Measurements from ENCODE around the gene ANG. TPM values are rescaled to one million over a fixed set of nuclear protein-coding genes. Genes with fewer than 3 reads are reported as not detected.
A peak's percentile ranks its signal among the peaks of the same experiment; 100 is the strongest.

The ANG gene
- total and polyA plus RNA-seq, 9 of the 15 experiments (the other 6 are each of a cell fraction or from before 2014, with no cell fraction given), result 0.21 to 0.73 (median 0.34) TPM; not detected in 4

DNA sequence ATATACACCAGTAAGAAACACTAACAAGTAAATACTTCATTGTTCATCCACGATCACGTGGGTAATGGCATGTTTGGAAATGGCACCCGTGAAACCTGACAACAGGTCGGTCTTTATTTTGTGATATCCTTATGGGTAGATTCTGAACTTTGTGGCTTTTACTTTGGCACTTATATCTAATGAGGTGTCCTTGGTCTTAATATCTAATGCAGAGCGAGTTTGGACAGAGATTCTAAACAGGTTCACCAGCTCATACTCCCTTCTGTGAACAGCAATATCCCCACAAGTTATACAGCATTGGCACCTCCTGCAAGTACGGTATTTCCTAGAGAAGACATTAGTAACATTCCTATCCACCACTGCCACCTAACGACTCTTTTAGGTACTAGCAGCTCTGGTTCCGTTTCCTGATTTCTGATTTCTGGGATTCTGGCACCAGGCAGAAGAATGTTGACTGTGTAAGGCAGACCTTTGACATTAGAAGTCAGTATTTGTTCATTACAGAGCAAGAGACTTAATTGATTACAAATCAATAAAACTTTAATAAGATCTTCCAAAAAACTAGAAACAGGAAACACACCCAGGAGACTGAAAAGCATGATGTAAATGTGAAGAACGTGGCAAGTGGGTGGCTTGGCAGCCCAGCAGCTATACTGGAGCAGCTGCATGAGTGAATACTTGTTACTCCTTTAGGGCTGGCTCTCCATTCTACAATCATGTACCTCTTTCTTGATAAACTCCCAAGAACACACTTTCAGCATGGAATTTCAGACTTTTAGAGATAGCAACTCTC lies 2.5 kb downstream of the ANG start (continued):
- TF ChIP-seq, protein P1, sequence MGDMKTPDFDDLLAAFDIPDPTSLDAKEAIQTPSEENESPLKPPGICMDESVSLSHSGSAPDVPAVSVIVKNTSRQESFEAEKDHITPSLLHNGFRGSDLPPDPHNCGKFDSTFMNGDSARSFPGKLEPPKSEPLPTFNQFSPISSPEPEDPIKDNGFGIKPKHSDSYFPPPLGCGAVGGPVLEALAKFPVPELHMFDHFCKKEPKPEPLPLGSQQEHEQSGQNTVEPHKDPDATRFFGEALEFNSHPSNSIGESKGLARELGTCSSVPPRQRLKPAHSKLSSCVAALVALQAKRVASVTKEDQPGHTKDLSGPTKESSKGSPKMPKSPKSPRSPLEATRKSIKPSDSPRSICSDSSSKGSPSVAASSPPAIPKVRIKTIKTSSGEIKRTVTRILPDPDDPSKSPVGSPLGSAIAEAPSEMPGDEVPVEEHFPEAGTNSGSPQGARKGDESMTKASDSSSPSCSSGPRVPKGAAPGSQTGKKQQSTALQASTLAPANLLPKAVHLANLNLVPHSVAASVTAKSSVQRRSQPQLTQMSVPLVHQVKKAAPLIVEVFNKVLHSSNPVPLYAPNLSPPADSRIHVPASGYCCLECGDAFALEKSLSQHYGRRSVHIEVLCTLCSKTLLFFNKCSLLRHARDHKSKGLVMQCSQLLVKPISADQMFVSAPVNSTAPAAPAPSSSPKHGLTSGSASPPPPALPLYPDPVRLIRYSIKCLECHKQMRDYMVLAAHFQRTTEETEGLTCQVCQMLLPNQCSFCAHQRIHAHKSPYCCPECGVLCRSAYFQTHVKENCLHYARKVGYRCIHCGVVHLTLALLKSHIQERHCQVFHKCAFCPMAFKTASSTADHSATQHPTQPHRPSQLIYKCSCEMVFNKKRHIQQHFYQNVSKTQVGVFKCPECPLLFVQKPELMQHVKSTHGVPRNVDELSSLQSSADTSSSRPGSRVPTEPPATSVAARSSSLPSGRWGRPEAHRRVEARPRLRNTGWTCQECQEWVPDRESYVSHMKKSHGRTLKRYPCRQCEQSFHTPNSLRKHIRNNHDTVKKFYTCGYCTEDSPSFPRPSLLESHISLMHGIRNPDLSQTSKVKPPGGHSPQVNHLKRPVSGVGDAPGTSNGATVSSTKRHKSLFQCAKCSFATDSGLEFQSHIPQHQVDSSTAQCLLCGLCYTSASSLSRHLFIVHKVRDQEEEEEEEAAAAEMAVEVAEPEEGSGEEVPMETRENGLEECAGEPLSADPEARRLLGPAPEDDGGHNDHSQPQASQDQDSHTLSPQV (IDR thresholded peaks at IDR 0.05), result no peak
- no peak for TF ChIP-seq ZNF76 (CRISPR knock-in tag; IDR thresholded peaks at IDR 0.05; ENCODE audit: borderline replicate concordance)
- TF ChIP-seq CHD1 (IDR thresholded peaks at IDR 0.05; ENCODE audit: low read length), result no peak
- TF ChIP-seq, protein P2, sequence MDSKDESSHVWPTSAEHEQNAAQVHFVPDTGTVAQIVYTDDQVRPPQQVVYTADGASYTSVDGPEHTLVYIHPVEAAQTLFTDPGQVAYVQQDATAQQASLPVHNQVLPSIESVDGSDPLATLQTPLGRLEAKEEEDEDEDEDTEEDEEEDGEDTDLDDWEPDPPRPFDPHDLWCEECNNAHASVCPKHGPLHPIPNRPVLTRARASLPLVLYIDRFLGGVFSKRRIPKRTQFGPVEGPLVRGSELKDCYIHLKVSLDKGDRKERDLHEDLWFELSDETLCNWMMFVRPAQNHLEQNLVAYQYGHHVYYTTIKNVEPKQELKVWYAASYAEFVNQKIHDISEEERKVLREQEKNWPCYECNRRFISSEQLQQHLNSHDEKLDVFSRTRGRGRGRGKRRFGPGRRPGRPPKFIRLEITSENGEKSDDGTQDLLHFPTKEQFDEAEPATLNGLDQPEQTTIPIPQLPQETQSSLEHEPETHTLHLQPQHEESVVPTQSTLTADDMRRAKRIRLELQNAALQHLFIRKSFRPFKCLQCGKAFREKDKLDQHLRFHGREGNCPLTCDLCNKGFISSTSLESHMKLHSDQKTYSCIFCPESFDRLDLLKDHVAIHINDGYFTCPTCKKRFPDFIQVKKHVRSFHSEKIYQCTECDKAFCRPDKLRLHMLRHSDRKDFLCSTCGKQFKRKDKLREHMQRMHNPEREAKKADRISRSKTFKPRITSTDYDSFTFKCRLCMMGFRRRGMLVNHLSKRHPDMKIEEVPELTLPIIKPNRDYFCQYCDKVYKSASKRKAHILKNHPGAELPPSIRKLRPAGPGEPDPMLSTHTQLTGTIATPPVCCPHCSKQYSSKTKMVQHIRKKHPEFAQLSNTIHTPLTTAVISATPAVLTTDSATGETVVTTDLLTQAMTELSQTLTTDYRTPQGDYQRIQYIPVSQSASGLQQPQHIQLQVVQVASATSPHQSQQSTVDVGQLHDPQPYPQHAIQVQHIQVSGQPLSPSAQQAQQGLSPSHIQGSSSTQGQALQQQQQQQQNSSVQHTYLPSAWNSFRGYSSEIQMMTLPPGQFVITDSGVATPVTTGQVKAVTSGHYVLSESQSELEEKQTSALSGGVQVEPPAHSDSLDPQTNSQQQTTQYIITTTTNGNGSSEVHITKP (IDR thresholded peaks at IDR 0.05; ENCODE audit: partially characterized antibody), result peak; percentile 95
- TF ChIP-seq, protein P3, sequence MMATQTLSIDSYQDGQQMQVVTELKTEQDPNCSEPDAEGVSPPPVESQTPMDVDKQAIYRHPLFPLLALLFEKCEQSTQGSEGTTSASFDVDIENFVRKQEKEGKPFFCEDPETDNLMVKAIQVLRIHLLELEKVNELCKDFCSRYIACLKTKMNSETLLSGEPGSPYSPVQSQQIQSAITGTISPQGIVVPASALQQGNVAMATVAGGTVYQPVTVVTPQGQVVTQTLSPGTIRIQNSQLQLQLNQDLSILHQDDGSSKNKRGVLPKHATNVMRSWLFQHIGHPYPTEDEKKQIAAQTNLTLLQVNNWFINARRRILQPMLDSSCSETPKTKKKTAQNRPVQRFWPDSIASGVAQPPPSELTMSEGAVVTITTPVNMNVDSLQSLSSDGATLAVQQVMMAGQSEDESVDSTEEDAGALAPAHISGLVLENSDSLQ (IDR thresholded peaks at IDR 0.05), result no peak
- no peak for TF ChIP-seq SIN3A (IDR thresholded peaks at IDR 0.05; ENCODE audit: borderline replicate concordance in 2 of 2, control insufficient read depth in 1 of 2, low read depth in 2 of 2, low read length in 2 of 2)
